GM12891 (cell line): ENCODE results near the gene EVC.

Source experiments
- POLR2A ChIP-seq: IDR thresholded peaks from 2 replicates; pipeline ENCODE4 v1.6.1; 2011; ENCODE audit warnings: low read depth, low read length, control low read depth
- POLR2AphosphoS5 ChIP-seq: IDR thresholded peaks from 2 replicates; pipeline ENCODE4 v1.6.1; 2011; ENCODE audit warnings: low read depth, low read length, control low read depth

DNA sequence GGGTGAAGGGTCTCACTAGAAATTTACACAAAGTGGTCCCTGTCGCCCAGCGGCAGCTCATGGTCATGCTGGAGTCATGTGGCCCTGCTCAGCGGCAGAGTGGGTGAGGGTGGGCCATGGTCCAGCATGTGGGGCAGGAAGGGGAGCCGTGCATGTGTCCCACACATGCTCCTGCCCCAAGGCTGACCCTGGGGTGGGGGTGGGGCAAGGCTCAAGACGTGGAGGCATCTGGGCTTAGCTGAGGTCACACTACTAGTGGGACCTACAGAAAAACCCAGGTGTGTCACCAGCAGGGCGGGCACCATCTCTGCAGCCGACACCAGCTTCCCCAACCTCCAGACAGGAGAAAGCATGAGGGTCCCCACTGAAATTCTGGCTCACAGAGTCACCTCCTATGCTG, 42.4 kb downstream of the EVC start:
- TF ChIP-seq POLR2A (no peak), POLR2AphosphoS5 (no peak)
